Fibroblast of villous mesenchyme (primary cell): ENCODE results near the gene RSBN1. TPM values are rescaled to one million over a fixed set of nuclear protein-coding genes. Genes with fewer than 3 reads are reported as not detected.
"Not testable (repeated sequence)": the region's sequence is repeated elsewhere in the genome, so short reads cannot be mapped to it uniquely, and the experiment has no call there.

Source experiments
- DNase-seq: peaks from one replicate; pipeline ENCODE4 v3.0.0-alpha.2; 2010; ENCODE audit warnings: low read depth
- H3K4me3 ChIP-seq: 2 replicates; pipeline ENCODE4 v1.5.1; 2011; ENCODE audit warnings: low read depth, mild to moderate bottlenecking, low read length
- CTCF ChIP-seq: IDR thresholded peaks from 2 replicates; pipeline ENCODE4 v1.5.1; 2012; ENCODE audit warnings: low read depth, mild to moderate bottlenecking, low read length; ENCODE audit not compliant: insufficient read depth
- total RNA-seq: library from RNA; depleted of rRNA; stranded (reverse); fragments of >200 nt; gene quantifications from 2 replicates; pipeline ENCODE4 v1.2.3, GENCODE V29; 2012

The RSBN1 gene
- total RNA-seq, 1 donor, result 12.1 TPM

GRCh38 chr1:113857776-113858175, 45.5 kb upstream of the RSBN1 start:
- H3K4me3 ChIP-seq, result no peak overlapping the region
- TF ChIP-seq CTCF, result no peak

GRCh38 chr1:113856401-113856790, 44.1 kb upstream of the RSBN1 start:
- no peak for TF ChIP-seq CTCF
- DNase-seq, result no peak

More at GRCh38 chr1:113857776-113858175, 45.5 kb upstream of the RSBN1 start:
- DNase-seq, result no peak

GRCh38 chr1:113855630-113856400, 43.5 kb upstream of the RSBN1 start:
- TF ChIP-seq CTCF, result no peak
- DNase-seq, result no peak

More at GRCh38 chr1:113856401-113856790, 44.1 kb upstream of the RSBN1 start:
- H3K4me3 ChIP-seq, result no peak overlapping the region

GRCh38 chr1:113854234-113854633, 42.0 kb upstream of the RSBN1 start:
- DNase-seq, result no peak

More at GRCh38 chr1:113855630-113856400, 43.5 kb upstream of the RSBN1 start:
- H3K4me3 ChIP-seq, result no peak overlapping the region

GRCh38 chr1:113852694-113853093, 40.4 kb upstream of the RSBN1 start:
- not testable (repeated sequence) for H3K4me3 ChIP-seq, DNase-seq

More at GRCh38 chr1:113854234-113854633, 42.0 kb upstream of the RSBN1 start:
- TF ChIP-seq CTCF, result no peak
- no peak overlapping the region for H3K4me3 ChIP-seq

GRCh38 chr1:113850127-113850796, 38.0 kb upstream of the RSBN1 start:
- no peak overlapping the region for H3K4me3 ChIP-seq
- no peak for TF ChIP-seq CTCF
- DNase-seq, result no peak

- DNase-seq, result peak; percentile 60
- TF ChIP-seq CTCF, result no peak
- H3K4me3 ChIP-seq, result no peak overlapping the region
Observed at GRCh38 chr1:113849072-113849471, 36.8 kb upstream of the RSBN1 start.
